ENCODE results near the gene POLR3B.
"Not testable (repeated sequence)": the region's sequence is repeated elsewhere in the genome, so short reads cannot be mapped to it uniquely, and the experiment has no call there.

The POLR3B gene

GRCh38 chr12:106459124-106459523, 101.6 kb downstream of the POLR3B start:
- no peaks in the 10 kb centered on the region for H3K9me3 Mint-ChIP-seq
- H3K4me3 Mint-ChIP-seq: no peak overlapping the region
- H3K4me1 Mint-ChIP-seq: peaks cover 16% of the 10 kb centered on the region
- no peak overlapping the region for H3K27ac Mint-ChIP-seq
- no peaks in the 10 kb centered on the region for H3K27me3 Mint-ChIP-seq
- H3K36me3 Mint-ChIP-seq: peaks cover 41% of the 10 kb centered on the region

- H3K9me3 Mint-ChIP-seq: no peaks in the 10 kb centered on the region
- H3K36me3 Mint-ChIP-seq: peaks cover 43% of the 10 kb centered on the region
- H3K4me1 Mint-ChIP-seq: peaks cover 16% of the 10 kb centered on the region
- no peak overlapping the region for H3K27ac Mint-ChIP-seq
- no peaks in the 10 kb centered on the region for H3K27me3 Mint-ChIP-seq
- no peak overlapping the region for H3K4me3 Mint-ChIP-seq
These were observed 102.0 kb downstream of the POLR3B start for GRCh38 chr12:106459534-106459933.

GRCh38 chr12:106461730-106462129, 104.2 kb downstream of the POLR3B start:
- H3K36me3 Mint-ChIP-seq: peaks cover 54% of the 10 kb centered on the region

GRCh38 chr12:106465605-106466004, 108.1 kb downstream of the POLR3B start:
- H3K36me3 Mint-ChIP-seq: peaks cover 67% of the 10 kb centered on the region
- not testable (repeated sequence) for H3K27ac Mint-ChIP-seq, H3K27me3 Mint-ChIP-seq, H3K4me3 Mint-ChIP-seq
- H3K4me1 Mint-ChIP-seq: peaks cover 20% of the 10 kb centered on the region
- H3K9me3 Mint-ChIP-seq: peaks cover 14% of the 10 kb centered on the region

More at GRCh38 chr12:106461730-106462129, 104.2 kb downstream of the POLR3B start:
- H3K4me1 Mint-ChIP-seq: peaks cover 16% of the 10 kb centered on the region
- H3K9me3 Mint-ChIP-seq: no peaks in the 10 kb centered on the region
- no peak overlapping the region for H3K4me3 Mint-ChIP-seq
- no peak overlapping the region for H3K27ac Mint-ChIP-seq
- no peaks in the 10 kb centered on the region for H3K27me3 Mint-ChIP-seq

- H3K36me3 Mint-ChIP-seq: peaks cover 17% of the 10 kb centered on the region
- not testable (repeated sequence) for H3K27ac Mint-ChIP-seq, H3K4me1 Mint-ChIP-seq, H3K4me3 Mint-ChIP-seq, H3K27me3 Mint-ChIP-seq, H3K9me3 Mint-ChIP-seq
These were observed 118.1 kb downstream of the POLR3B start for GRCh38 chr12:106475662-106476061.

- not testable (repeated sequence) for H3K4me1 Mint-ChIP-seq, H3K4me3 Mint-ChIP-seq, H3K9me3 Mint-ChIP-seq, H3K27ac Mint-ChIP-seq, H3K27me3 Mint-ChIP-seq
- peaks cover 15% of the 10 kb centered on the region for H3K36me3 Mint-ChIP-seq
These were observed 120.1 kb downstream of the POLR3B start for GRCh38 chr12:106477627-106478026.

GRCh38 chr12:106480251-106480650, 122.7 kb downstream of the POLR3B start:
- no peak overlapping the region for H3K27ac Mint-ChIP-seq
- H3K9me3 Mint-ChIP-seq: no peaks in the 10 kb centered on the region
- H3K36me3 Mint-ChIP-seq: peaks cover 27% of the 10 kb centered on the region
- no peaks in the 10 kb centered on the region for H3K27me3 Mint-ChIP-seq
- H3K4me3 Mint-ChIP-seq: no peak overlapping the region
- no peaks in the 10 kb centered on the region for H3K4me1 Mint-ChIP-seq

GRCh38 chr12:106481246-106481645, 123.7 kb downstream of the POLR3B start:
- Mint-ChIP-seq H3K27ac (no peak overlapping the region), H3K27me3 (no peaks in the 10 kb centered on the region), H3K4me3 (no peak overlapping the region), H3K4me1 (no peaks in the 10 kb centered on the region), H3K36me3 (peaks cover 27% of the 10 kb centered on the region), H3K9me3 (no peaks in the 10 kb centered on the region)

- no peaks in the 10 kb centered on the region for H3K4me1 Mint-ChIP-seq
- no peak overlapping the region for H3K27ac Mint-ChIP-seq
- no peaks in the 10 kb centered on the region for H3K9me3 Mint-ChIP-seq
- H3K27me3 Mint-ChIP-seq: no peaks in the 10 kb centered on the region
- no peak overlapping the region for H3K4me3 Mint-ChIP-seq
- H3K36me3 Mint-ChIP-seq: peaks cover 18% of the 10 kb centered on the region
These were observed 130.1 kb downstream of the POLR3B start for GRCh38 chr12:106487664-106488063.

- Mint-ChIP-seq H3K9me3 (no peaks in the 10 kb centered on the region), H3K27ac (no peak overlapping the region), H3K27me3 (no peaks in the 10 kb centered on the region), H3K36me3 (peaks cover 15% of the 10 kb centered on the region), H3K4me3 (no peak overlapping the region), H3K4me1 (no peaks in the 10 kb centered on the region)
These were observed 131.3 kb downstream of the POLR3B start for GRCh38 chr12:106488884-106489283.

- no peak overlapping the region for H3K4me3 Mint-ChIP-seq
- H3K27me3 Mint-ChIP-seq: no peaks in the 10 kb centered on the region
- no peaks in the 10 kb centered on the region for H3K9me3 Mint-ChIP-seq
- no peak overlapping the region for H3K27ac Mint-ChIP-seq
- H3K36me3 Mint-ChIP-seq: peaks cover 6% of the 10 kb centered on the region
- no peaks in the 10 kb centered on the region for H3K4me1 Mint-ChIP-seq
These were observed 132.7 kb downstream of the POLR3B start for GRCh38 chr12:106490264-106490663.

GRCh38 chr12:106492857-106493256, 135.3 kb downstream of the POLR3B start:
- Mint-ChIP-seq H3K27me3 (no peaks in the 10 kb centered on the region), H3K9me3 (no peaks in the 10 kb centered on the region), H3K4me1 (no peaks in the 10 kb centered on the region), H3K4me3 (no peak overlapping the region), H3K27ac (no peak overlapping the region), H3K36me3 (peaks cover 9% of the 10 kb centered on the region)

- H3K9me3 Mint-ChIP-seq: no peaks in the 10 kb centered on the region
- no peak overlapping the region for H3K27ac Mint-ChIP-seq
- H3K4me3 Mint-ChIP-seq: no peak overlapping the region
- H3K27me3 Mint-ChIP-seq: no peaks in the 10 kb centered on the region
- no peaks in the 10 kb centered on the region for H3K4me1 Mint-ChIP-seq
- H3K36me3 Mint-ChIP-seq: peaks cover 13% of the 10 kb centered on the region
These were observed 136.0 kb downstream of the POLR3B start for GRCh38 chr12:106493531-106493930.

- Mint-ChIP-seq H3K9me3 (no peaks in the 10 kb centered on the region), H3K4me1 (no peaks in the 10 kb centered on the region), H3K27me3 (no peaks in the 10 kb centered on the region), H3K4me3 (no peak overlapping the region), H3K27ac (no peak overlapping the region), H3K36me3 (peaks cover 19% of the 10 kb centered on the region)
These were observed 137.9 kb downstream of the POLR3B start for GRCh38 chr12:106495354-106495965.

- no peaks in the 10 kb centered on the region for H3K4me1 Mint-ChIP-seq
- H3K9me3 Mint-ChIP-seq: no peaks in the 10 kb centered on the region
- H3K4me3 Mint-ChIP-seq: no peak overlapping the region
- H3K27me3 Mint-ChIP-seq: no peaks in the 10 kb centered on the region
- H3K27ac Mint-ChIP-seq: no peak overlapping the region
- H3K36me3 Mint-ChIP-seq: peaks cover 23% of the 10 kb centered on the region
These were observed 140.5 kb downstream of the POLR3B start for GRCh38 chr12:106498056-106498455.

GRCh38 chr12:106499628-106500027, 142.1 kb downstream of the POLR3B start:
- Mint-ChIP-seq H3K9me3 (no peaks in the 10 kb centered on the region), H3K4me1 (no peaks in the 10 kb centered on the region), H3K4me3 (no peak overlapping the region), H3K27me3 (no peaks in the 10 kb centered on the region), H3K27ac (no peak overlapping the region), H3K36me3 (peaks cover 24% of the 10 kb centered on the region)

- Mint-ChIP-seq H3K36me3 (peaks cover 22% of the 10 kb centered on the region), H3K4me1 (no peaks in the 10 kb centered on the region), H3K27me3 (no peaks in the 10 kb centered on the region), H3K9me3 (no peaks in the 10 kb centered on the region), H3K27ac (no peak overlapping the region), H3K4me3 (no peak overlapping the region)
These were observed 149.1 kb downstream of the POLR3B start for GRCh38 chr12:106506691-106507090.
